HepG2 (cell line): ENCODE data around the gene OR1F1.

Source experiments
- CREB1 ChIP-seq, 2 experiments: fragments of 450-650 bp in 1 of 2; IDR thresholded peaks; 2 replicates each; pipeline ENCODE4 v1.6.1; 2016 to 2017; ENCODE audit warnings: control low read depth in 1 of 2, mild to moderate bottlenecking in 1 of 2, missing compliant biosample characterization in 1 of 2, missing genetic modification characterization in 1 of 2
- EZH2 ChIP-seq: conservative IDR thresholded peaks from 2 replicates; pipeline ENCODE4 v1.6.1; 2012; ENCODE audit warnings: mild to moderate bottlenecking, low read depth, low read length, moderate library complexity
- PHF21A ChIP-seq: sonication (generic); formaldehyde crosslinking; IDR thresholded peaks from 2 replicates; pipeline ENCODE4 v1.5.0; 2020; ENCODE audit warnings: mild to moderate bottlenecking, missing genetic modification reagents
- POLR2A ChIP-seq, 2 experiments: IDR thresholded peaks; 2 replicates each; pipeline ENCODE4 v1.6.1; 2011; ENCODE audit warnings: low read depth in 2 of 2, low read length in 2 of 2, mild to moderate bottlenecking in 1 of 2, moderate library complexity in 1 of 2; ENCODE audit not compliant: insufficient read depth in 1 of 2
- ZNF331 ChIP-seq: sonication (generic); formaldehyde crosslinking; IDR thresholded peaks from 2 replicates; pipeline ENCODE4 v1.4.0; 2020; ENCODE audit warnings: missing genetic modification reagents
- TF ChIP-seq, protein P1 (sequence below): sonication (generic); formaldehyde crosslinking; IDR thresholded peaks from 2 replicates; pipeline ENCODE4 v1.8.0; 2022; ENCODE audit warnings: mild to moderate bottlenecking, missing genetic modification reagents

DNA sequence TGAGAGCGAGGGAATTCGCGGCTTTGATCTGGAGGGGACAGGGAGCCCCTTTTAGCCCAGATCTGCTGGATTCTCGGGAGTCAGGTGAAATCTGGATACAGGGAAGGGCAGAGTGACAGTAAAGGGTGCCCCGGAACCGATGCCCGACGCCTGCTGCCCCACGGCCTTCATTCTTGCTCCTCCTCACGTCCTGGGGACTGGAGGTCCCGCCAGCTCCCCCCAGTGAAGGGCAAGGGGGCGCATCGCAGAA lies 596 bp downstream of the OR1F1 start:
- TF ChIP-seq EZH2 (no peak), PHF21A (CRISPR knock-in tag) (no peak), POLR2A (IDR thresholded peaks at IDR 0.05; ENCODE audit: insufficient read depth in 1 of 2, low read depth in 2 of 2, low read length in 2 of 2) (no peak), ZNF331 (no peak), CREB1 (IDR thresholded peaks at IDR 0.05) (no peak), CREB1 (CRISPR knock-in tag; IDR thresholded peaks at IDR 0.05) (no peak)
- TF ChIP-seq, protein P1, sequence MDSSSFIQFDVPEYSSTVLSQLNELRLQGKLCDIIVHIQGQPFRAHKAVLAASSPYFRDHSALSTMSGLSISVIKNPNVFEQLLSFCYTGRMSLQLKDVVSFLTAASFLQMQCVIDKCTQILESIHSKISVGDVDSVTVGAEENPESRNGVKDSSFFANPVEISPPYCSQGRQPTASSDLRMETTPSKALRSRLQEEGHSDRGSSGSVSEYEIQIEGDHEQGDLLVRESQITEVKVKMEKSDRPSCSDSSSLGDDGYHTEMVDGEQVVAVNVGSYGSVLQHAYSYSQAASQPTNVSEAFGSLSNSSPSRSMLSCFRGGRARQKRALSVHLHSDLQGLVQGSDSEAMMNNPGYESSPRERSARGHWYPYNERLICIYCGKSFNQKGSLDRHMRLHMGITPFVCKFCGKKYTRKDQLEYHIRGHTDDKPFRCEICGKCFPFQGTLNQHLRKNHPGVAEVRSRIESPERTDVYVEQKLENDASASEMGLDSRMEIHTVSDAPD (CRISPR knock-in tag): no peak
